Measurements from ENCODE around the gene BCL6.

DNA sequence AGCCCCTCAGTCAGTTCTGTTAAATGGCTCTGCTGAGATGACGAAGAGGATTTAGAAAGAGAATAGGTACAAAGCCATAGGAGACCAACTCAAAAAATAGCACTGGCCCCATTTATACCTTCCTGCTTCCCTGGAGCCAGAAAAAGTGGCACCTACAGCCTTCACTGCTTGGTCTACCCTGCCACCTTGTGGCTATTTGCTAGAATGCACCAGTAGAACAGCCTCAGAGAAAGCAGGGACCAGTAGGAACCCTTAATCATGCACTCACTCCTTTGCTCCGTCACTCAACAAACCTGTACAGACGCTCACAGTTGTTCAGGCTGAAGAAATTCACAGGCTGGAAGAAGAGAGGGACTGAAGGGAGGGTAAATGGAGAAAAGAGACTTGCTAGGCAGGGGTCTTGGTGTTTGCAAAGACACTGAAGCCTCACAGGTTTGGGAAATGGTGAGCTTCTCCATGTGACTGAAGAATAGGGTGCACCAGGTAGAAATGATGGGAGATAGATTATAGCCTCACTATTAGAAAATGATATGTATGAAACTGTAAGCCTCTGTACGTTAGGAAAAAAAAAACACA, 30.8 kb downstream of the BCL6 start:
- TF ChIP-seq, protein P1, sequence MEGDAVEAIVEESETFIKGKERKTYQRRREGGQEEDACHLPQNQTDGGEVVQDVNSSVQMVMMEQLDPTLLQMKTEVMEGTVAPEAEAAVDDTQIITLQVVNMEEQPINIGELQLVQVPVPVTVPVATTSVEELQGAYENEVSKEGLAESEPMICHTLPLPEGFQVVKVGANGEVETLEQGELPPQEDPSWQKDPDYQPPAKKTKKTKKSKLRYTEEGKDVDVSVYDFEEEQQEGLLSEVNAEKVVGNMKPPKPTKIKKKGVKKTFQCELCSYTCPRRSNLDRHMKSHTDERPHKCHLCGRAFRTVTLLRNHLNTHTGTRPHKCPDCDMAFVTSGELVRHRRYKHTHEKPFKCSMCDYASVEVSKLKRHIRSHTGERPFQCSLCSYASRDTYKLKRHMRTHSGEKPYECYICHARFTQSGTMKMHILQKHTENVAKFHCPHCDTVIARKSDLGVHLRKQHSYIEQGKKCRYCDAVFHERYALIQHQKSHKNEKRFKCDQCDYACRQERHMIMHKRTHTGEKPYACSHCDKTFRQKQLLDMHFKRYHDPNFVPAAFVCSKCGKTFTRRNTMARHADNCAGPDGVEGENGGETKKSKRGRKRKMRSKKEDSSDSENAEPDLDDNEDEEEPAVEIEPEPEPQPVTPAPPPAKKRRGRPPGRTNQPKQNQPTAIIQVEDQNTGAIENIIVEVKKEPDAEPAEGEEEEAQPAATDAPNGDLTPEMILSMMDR (IDR thresholded peaks at IDR 0.05): peak; percentile 89 to 94 (median 94)
- TF ChIP-seq POLR2A (IDR thresholded peaks at IDR 0.05): no peak

Measured in uterus (tissue), 2 donors.